Keratinocyte (primary cell): ENCODE results near the gene BAG5. TPM values are rescaled to one million over a fixed set of nuclear protein-coding genes. Genes with fewer than 3 reads are reported as not detected.

Source experiments
- DNase-seq: peaks from one replicate; pipeline ENCODE4 v3.0.0-alpha.2; 2011; ENCODE audit warnings: low read depth, missing footprints, low spot score
- FAIRE-seq: peaks from 2 replicates; lab custom pipeline; 2011; peaks lifted over from hg19 to GRCh38; lab: Jason Lieb, UNC
- H2AFZ ChIP-seq: 2 replicates; pipeline ENCODE4 v1.6.0; 2012; ENCODE audit warnings: low read length, control low read depth, inconsistent platforms; ENCODE audit not compliant: control insufficient read depth
- H3K27ac ChIP-seq: 2 replicates; pipeline ENCODE4 v1.5.1; 2011; ENCODE audit warnings: low read length; ENCODE audit not compliant: control insufficient read depth, insufficient read depth
- H3K27me3 ChIP-seq: 3 replicates; pipeline ENCODE4 v1.6.0; 2011; ENCODE audit warnings: low read length; ENCODE audit not compliant: control insufficient read depth, insufficient read depth; ENCODE audit errors: extremely low read depth
- H3K36me3 ChIP-seq, 2 experiments: 2 replicates in 1 of 2; 3 replicates in 1 of 2; pipeline ENCODE4 v1.5.1; 2011; ENCODE audit warnings: low read length in 2 of 2, mild to moderate bottlenecking in 1 of 2; ENCODE audit not compliant: control insufficient read depth in 2 of 2, insufficient read depth in 2 of 2; ENCODE audit errors: extremely low read depth in 1 of 2
- H3K4me1 ChIP-seq: 3 replicates; pipeline ENCODE4 v1.5.1; 2011; ENCODE audit warnings: low read length; ENCODE audit not compliant: control insufficient read depth, insufficient read depth; ENCODE audit errors: extremely low read depth
- H3K4me2 ChIP-seq: 3 replicates; pipeline ENCODE4 v1.6.0; 2011; ENCODE audit warnings: low read depth, low read length; ENCODE audit not compliant: control insufficient read depth, insufficient read depth; ENCODE audit errors: extremely low read depth
- H3K4me3 ChIP-seq, 3 experiments: fragments of 200-600 bp in 1 of 3; sonication (generic) in 1 of 3; 2 replicates in 2 of 3; 3 replicates in 1 of 3; pipeline ENCODE4 v1.5.1; 2011 to 2016; ENCODE audit warnings: low read length in 3 of 3, mild to moderate bottlenecking in 3 of 3, control low read depth in 2 of 3, inconsistent platforms in 1 of 3, low read depth in 1 of 3, mixed read lengths in 1 of 3, mixed run types in 1 of 3, moderate library complexity in 1 of 3; ENCODE audit not compliant: control insufficient read depth in 2 of 3, insufficient read depth in 2 of 3; ENCODE audit errors: extremely low read depth in 1 of 3
- H3K79me2 ChIP-seq: 2 replicates; pipeline ENCODE4 v1.6.0; 2012; ENCODE audit warnings: low read length; ENCODE audit not compliant: control insufficient read depth, insufficient read depth
- H3K9ac ChIP-seq: 3 replicates; pipeline ENCODE4 v1.6.0; 2011; ENCODE audit warnings: low read length; ENCODE audit not compliant: control insufficient read depth, insufficient read depth; ENCODE audit errors: extremely low read depth
- H3K9me1 ChIP-seq: 3 replicates; pipeline ENCODE4 v1.6.0; 2011; ENCODE audit warnings: low read length; ENCODE audit not compliant: control insufficient read depth, insufficient read depth; ENCODE audit errors: extremely low read depth
- H3K9me3 ChIP-seq: 2 replicates; pipeline ENCODE4 v1.5.1; 2012; ENCODE audit warnings: low read depth, low read length; ENCODE audit not compliant: control insufficient read depth
- H4K20me1 ChIP-seq: 3 replicates; pipeline ENCODE4 v1.6.0; 2011; ENCODE audit warnings: low read length; ENCODE audit not compliant: control insufficient read depth, insufficient read depth; ENCODE audit errors: extremely low read depth
- EZH2 ChIP-seq: IDR thresholded peaks from one replicate; pipeline ENCODE4 v1.6.1; 2012; ENCODE audit warnings: inconsistent platforms, mild to moderate bottlenecking, low read length, moderate library complexity
- dilution Hi-C: fragments of 300-500 bp; cut with MboI; formaldehyde crosslinking; loops from one replicate; pipeline ENCODE4 v1.7.0; 2020; ENCODE audit warnings: low sequenced_read_pairs; ENCODE audit not compliant: extremely low pct_ligation_motif_present
- polyA plus RNA-seq, 5 experiments: library from polyadenylated mRNA; depleted of rRNA in 3 of 5; stranded (reverse) in 3 of 5; stranded (forward) in 1 of 5; unstranded in 1 of 5; fragments of >200 nt; gene quantifications; 1 replicate in 1 of 5; 2 replicates in 3 of 5; 3 replicates in 1 of 5; pipeline versions ENCODE4 v1.2.1 to v1.2.3, GENCODE V29; 2011 to 2012; ENCODE audit warnings: missing spikeins in 2 of 5, low read depth in 1 of 5, low replicate concordance in 1 of 5
- TF ChIP-seq, protein P1 (sequence below), 3 experiments: IDR thresholded peaks in 1 of 3; conservative IDR thresholded peaks in 1 of 3; optimal IDR thresholded peaks in 1 of 3; 2 replicates in 2 of 3; 3 replicates in 1 of 3; pipeline versions ENCODE3 to v1.5.1; 2011; ENCODE audit warnings: low read length in 3 of 3, mild to moderate bottlenecking in 3 of 3, moderate library complexity in 2 of 3, control low read depth in 1 of 3, inconsistent platforms in 1 of 3; ENCODE audit not compliant: insufficient read depth in 2 of 3; ENCODE audit errors: extremely low read depth in 1 of 3

The BAG5 gene
- polyA plus RNA-seq, 1 donor (not counting 4 experiments of a cell fraction or from before 2014, with no cell fraction given), result 14.4 TPM

DNA sequence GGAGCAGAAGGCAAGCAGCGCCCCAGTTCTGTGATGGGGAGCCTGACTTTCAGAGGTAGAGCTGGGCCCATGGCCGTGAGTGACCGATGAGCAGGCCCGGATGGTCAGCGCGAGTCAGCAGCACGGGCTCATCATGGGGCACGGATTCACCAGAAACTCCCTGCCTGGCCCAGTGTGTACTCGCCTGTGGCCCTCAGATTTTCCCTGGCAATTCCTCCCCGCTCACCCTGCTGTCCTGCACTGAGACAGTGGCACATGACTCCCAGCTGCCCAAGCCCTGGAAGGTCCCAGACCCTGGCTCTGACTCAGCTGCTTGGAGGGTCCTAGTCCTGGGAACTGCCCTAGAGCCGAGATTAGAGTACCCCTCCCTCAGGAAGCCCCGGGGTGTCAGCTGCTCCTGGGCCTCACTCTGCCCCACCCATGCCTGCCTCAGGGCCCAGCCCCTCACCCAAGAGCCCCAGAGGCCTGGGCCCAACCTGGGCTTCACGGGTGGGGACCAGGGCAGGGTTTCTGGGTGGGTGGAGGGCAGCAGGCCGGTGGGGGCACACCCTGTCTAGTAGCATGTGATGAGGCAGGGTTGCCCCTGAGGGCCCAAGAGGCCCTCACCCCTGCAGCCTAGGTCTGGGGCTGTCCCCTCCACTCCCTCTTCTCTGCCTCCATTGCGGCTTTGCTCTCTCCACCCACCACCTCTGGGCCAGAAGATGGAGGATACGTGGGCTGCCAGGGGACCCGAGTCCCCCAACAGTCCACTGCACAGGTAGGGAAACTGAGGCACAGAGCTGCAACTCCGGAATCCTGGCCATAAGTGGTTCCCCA is 25.1 kb downstream of the BAG5 start:
- H3K27me3 ChIP-seq, result no peaks in the 10 kb centered on the region
- H3K4me1 ChIP-seq, result peaks cover 29% of the 10 kb centered on the region
- no peak overlapping the region for H3K4me2 ChIP-seq
- H4K20me1 ChIP-seq, result no peaks in the 10 kb centered on the region
- TF ChIP-seq, protein P1, sequence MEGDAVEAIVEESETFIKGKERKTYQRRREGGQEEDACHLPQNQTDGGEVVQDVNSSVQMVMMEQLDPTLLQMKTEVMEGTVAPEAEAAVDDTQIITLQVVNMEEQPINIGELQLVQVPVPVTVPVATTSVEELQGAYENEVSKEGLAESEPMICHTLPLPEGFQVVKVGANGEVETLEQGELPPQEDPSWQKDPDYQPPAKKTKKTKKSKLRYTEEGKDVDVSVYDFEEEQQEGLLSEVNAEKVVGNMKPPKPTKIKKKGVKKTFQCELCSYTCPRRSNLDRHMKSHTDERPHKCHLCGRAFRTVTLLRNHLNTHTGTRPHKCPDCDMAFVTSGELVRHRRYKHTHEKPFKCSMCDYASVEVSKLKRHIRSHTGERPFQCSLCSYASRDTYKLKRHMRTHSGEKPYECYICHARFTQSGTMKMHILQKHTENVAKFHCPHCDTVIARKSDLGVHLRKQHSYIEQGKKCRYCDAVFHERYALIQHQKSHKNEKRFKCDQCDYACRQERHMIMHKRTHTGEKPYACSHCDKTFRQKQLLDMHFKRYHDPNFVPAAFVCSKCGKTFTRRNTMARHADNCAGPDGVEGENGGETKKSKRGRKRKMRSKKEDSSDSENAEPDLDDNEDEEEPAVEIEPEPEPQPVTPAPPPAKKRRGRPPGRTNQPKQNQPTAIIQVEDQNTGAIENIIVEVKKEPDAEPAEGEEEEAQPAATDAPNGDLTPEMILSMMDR (optimal IDR thresholded peaks at IDR 0.05 in 1 of 3, IDR thresholded peaks at IDR 0.05 in 1 of 3, conservative IDR thresholded peaks at IDR 0.05 in 1 of 3; ENCODE audit: extremely low read depth in 1 of 3, insufficient read depth in 2 of 3, low read length in 3 of 3), result no peak
- no peak for TF ChIP-seq EZH2
- peaks cover under 1% of the 10 kb centered on the region for H3K79me2 ChIP-seq
- DNase-seq, result no peak
- no peaks in the 10 kb centered on the region for H3K9me3 ChIP-seq
- H3K4me3 ChIP-seq, result no peak overlapping the region
- H3K36me3 ChIP-seq, result peaks cover 0 to 13% of the 10 kb centered on the region in 2 experiments
- no peak overlapping the region for H2AFZ ChIP-seq
- dilution Hi-C loops, result no loop called here
- H3K27ac ChIP-seq, result no peak overlapping the region
- FAIRE-seq, result no peak
- no peaks in the 10 kb centered on the region for H3K9me1 ChIP-seq
- no peak overlapping the region for H3K9ac ChIP-seq

DNA sequence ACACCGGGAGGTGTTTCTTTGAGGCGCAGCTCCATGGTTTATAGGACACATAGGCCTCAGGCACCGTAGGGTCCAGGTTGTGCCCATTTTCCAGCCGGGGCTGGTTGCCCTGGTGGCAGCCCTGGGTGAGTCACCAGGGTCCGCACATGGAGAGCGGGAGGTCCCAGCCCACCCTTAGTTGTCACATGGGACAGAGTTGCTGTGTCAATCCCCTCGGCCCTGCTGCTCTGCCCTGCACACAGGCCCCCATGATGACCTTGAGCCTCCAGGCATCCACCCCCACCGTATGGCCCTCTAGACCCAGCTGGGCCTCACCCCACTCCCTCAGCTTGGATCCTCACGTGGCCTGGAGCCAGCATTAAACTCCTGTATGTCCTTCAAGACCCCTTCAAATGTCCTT is 25.8 kb downstream of the BAG5 start:
- DNase-seq, result no peak
- Histone ChIP-seq H3K36me3 (peaks cover 4 to 15% of the 10 kb centered on the region in 2 experiments), H4K20me1 (no peaks in the 10 kb centered on the region), H3K27ac (no peak overlapping the region), H3K9ac (no peak overlapping the region), H3K9me1 (no peaks in the 10 kb centered on the region), H3K4me1 (peaks cover 23% of the 10 kb centered on the region), H3K79me2 (peaks cover 6% of the 10 kb centered on the region), H2AFZ (no peak overlapping the region), H3K4me3 (no peak overlapping the region), H3K27me3 (no peaks in the 10 kb centered on the region), H3K9me3 (no peaks in the 10 kb centered on the region), H3K4me2 (no peak overlapping the region)
- dilution Hi-C loops, result no loop called here
- FAIRE-seq, result no peak
- TF ChIP-seq EZH2, result no peak
- TF ChIP-seq, protein P1 (optimal IDR thresholded peaks at IDR 0.05 in 1 of 3, IDR thresholded peaks at IDR 0.05 in 1 of 3, conservative IDR thresholded peaks at IDR 0.05 in 1 of 3; ENCODE audit: extremely low read depth in 1 of 3, insufficient read depth in 2 of 3, low read length in 3 of 3), result no peak
